ENCODE measurements around the gene LGALS7.
A peak's percentile ranks its signal among the peaks of the same experiment; 100 is the strongest.

LGALS7 gene

GRCh38 chr19:38737921-38738737 lies 35.2 kb downstream of the LGALS7 start:
- DNase-seq, result no peak

GRCh38 chr19:38737281-38737865 lies 35.9 kb downstream of the LGALS7 start:
- no peak for DNase-seq

GRCh38 chr19:38736413-38737280 lies 36.7 kb downstream of the LGALS7 start:
- DNase-seq, result no peak

- DNase-seq, result no peak
Observed at GRCh38 chr19:38736036-38736412, 37.3 kb downstream of the LGALS7 start.

- DNase-seq, result no peak
Observed at GRCh38 chr19:38735257-38735686, 38.0 kb downstream of the LGALS7 start.

- DNase-seq, result no peak
Observed at GRCh38 chr19:38734426-38735256, 38.7 kb downstream of the LGALS7 start.

- DNase-seq, result no peak
Observed at GRCh38 chr19:38734176-38734425, 39.2 kb downstream of the LGALS7 start.

- no peak for DNase-seq
Observed at GRCh38 chr19:38733493-38734175, 39.7 kb downstream of the LGALS7 start.

- no peak for DNase-seq
Observed at GRCh38 chr19:38733241-38733492, 40.1 kb downstream of the LGALS7 start.

- no peak for DNase-seq
Observed at GRCh38 chr19:38731654-38732301, 41.5 kb downstream of the LGALS7 start.

GRCh38 chr19:38730731-38731589 lies 42.4 kb downstream of the LGALS7 start:
- DNase-seq, result no peak

- no peak for DNase-seq
Observed at GRCh38 chr19:38730470-38730730, 42.9 kb downstream of the LGALS7 start.

GRCh38 chr19:38729653-38730469 lies 43.5 kb downstream of the LGALS7 start:
- DNase-seq, result peak; percentile 34

GRCh38 chr19:38728752-38729541 lies 44.4 kb downstream of the LGALS7 start:
- no peak for DNase-seq

- DNase-seq, result no peak
Observed at GRCh38 chr19:38727868-38728660, 45.3 kb downstream of the LGALS7 start.

GRCh38 chr19:38727306-38727867 lies 45.9 kb downstream of the LGALS7 start:
- DNase-seq, result no peak

- no peak for DNase-seq
Observed at GRCh38 chr19:38726761-38727301, 46.5 kb downstream of the LGALS7 start.

GRCh38 chr19:38726284-38726673 lies 47.0 kb downstream of the LGALS7 start:
- DNase-seq, result no peak

Data from T1000 (cell line).